ENCODE results near the gene SEPTIN1.
"Not testable (repeated sequence)": the region's sequence is repeated elsewhere in the genome, so short reads cannot be mapped to it uniquely, and the experiment has no call there.

SEPTIN1 gene

GRCh38 chr16:30342751-30343490 lies 39.4 kb downstream of the SEPTIN1 start:
- H3K9ac ChIP-seq (ENCODE audit: low read length), result no peak overlapping the region
- H3K4me1 ChIP-seq (ENCODE audit: control insufficient read depth, insufficient read depth, low read length), result peaks cover 10% of the 10 kb centered on the region
- no peaks in the 10 kb centered on the region for H3K9me3 ChIP-seq (ENCODE audit: control insufficient read depth, low read length)
- no peak for DNase-seq (ENCODE audit: low read depth)
- no peaks in the 10 kb centered on the region for H3K36me3 ChIP-seq (ENCODE audit: control insufficient read depth, insufficient read depth, low read length, severe bottlenecking)
- H3K4me3 ChIP-seq (ENCODE audit: low read length), result no peak overlapping the region
- no peaks in the 10 kb centered on the region for H3K27me3 ChIP-seq (replicated peaks; ENCODE audit: control insufficient read depth, insufficient read depth, low read length)

- H3K27me3 ChIP-seq (replicated peaks; ENCODE audit: control insufficient read depth, insufficient read depth, low read length); H3K36me3 ChIP-seq (ENCODE audit: control insufficient read depth, insufficient read depth, low read length, severe bottlenecking); DNase-seq (ENCODE audit: low read depth); H3K4me1 ChIP-seq (ENCODE audit: control insufficient read depth, insufficient read depth, low read length); H3K4me3 ChIP-seq (ENCODE audit: low read length); H3K9me3 ChIP-seq (ENCODE audit: control insufficient read depth, low read length): not testable (repeated sequence)
- H3K9ac ChIP-seq (ENCODE audit: low read length), result peak overlapping the region; percentile 1
These were observed 40.4 kb downstream of the SEPTIN1 start for GRCh38 chr16:30341971-30342370.

GRCh38 chr16:30340621-30341020 lies 41.7 kb downstream of the SEPTIN1 start:
- no peak for DNase-seq (ENCODE audit: low read depth)
- Histone ChIP-seq H3K36me3 (ENCODE audit: control insufficient read depth, insufficient read depth, low read length, severe bottlenecking) (no peaks in the 10 kb centered on the region), H3K27me3 (replicated peaks; ENCODE audit: control insufficient read depth, insufficient read depth, low read length) (no peaks in the 10 kb centered on the region), H3K4me3 (ENCODE audit: low read length) (no peak overlapping the region), H3K4me1 (ENCODE audit: control insufficient read depth, insufficient read depth, low read length) (peaks cover 18% of the 10 kb centered on the region), H3K9ac (ENCODE audit: low read length) (no peak overlapping the region), H3K9me3 (ENCODE audit: control insufficient read depth, low read length) (no peaks in the 10 kb centered on the region)

- not testable (repeated sequence) for H3K27me3 ChIP-seq (replicated peaks; ENCODE audit: control insufficient read depth, insufficient read depth, low read length); H3K9ac ChIP-seq (ENCODE audit: low read length); H3K9me3 ChIP-seq (ENCODE audit: control insufficient read depth, low read length); H3K36me3 ChIP-seq (ENCODE audit: control insufficient read depth, insufficient read depth, low read length, severe bottlenecking); H3K4me3 ChIP-seq (ENCODE audit: low read length); DNase-seq (ENCODE audit: low read depth)
- peaks cover 19% of the 10 kb centered on the region for H3K4me1 ChIP-seq (ENCODE audit: control insufficient read depth, insufficient read depth, low read length)
These were observed 43.6 kb downstream of the SEPTIN1 start for GRCh38 chr16:30338715-30339114.

- H3K9ac ChIP-seq (ENCODE audit: low read length); H3K9me3 ChIP-seq (ENCODE audit: control insufficient read depth, low read length); H3K4me3 ChIP-seq (ENCODE audit: low read length); H3K36me3 ChIP-seq (ENCODE audit: control insufficient read depth, insufficient read depth, low read length, severe bottlenecking); DNase-seq (ENCODE audit: low read depth); H3K27me3 ChIP-seq (replicated peaks; ENCODE audit: control insufficient read depth, insufficient read depth, low read length): not testable (repeated sequence)
- H3K4me1 ChIP-seq (ENCODE audit: control insufficient read depth, insufficient read depth, low read length), result peaks cover 19% of the 10 kb centered on the region
These were observed 44.4 kb downstream of the SEPTIN1 start for GRCh38 chr16:30337964-30338357.

- Histone ChIP-seq H3K36me3 (ENCODE audit: control insufficient read depth, insufficient read depth, low read length, severe bottlenecking) (no peaks in the 10 kb centered on the region), H3K9ac (ENCODE audit: low read length) (peak overlapping the region; percentile 86), H3K4me3 (ENCODE audit: low read length) (peak overlapping the region; percentile 82), H3K4me1 (ENCODE audit: control insufficient read depth, insufficient read depth, low read length) (peaks cover 19% of the 10 kb centered on the region), H3K27me3 (replicated peaks; ENCODE audit: control insufficient read depth, insufficient read depth, low read length) (no peaks in the 10 kb centered on the region), H3K9me3 (ENCODE audit: control insufficient read depth, low read length) (no peaks in the 10 kb centered on the region)
- peak; percentile 25 for DNase-seq (ENCODE audit: low read depth)
These were observed 46.5 kb downstream of the SEPTIN1 start for GRCh38 chr16:30335598-30336474.

GRCh38 chr16:30335028-30335597 lies 47.2 kb downstream of the SEPTIN1 start:
- Histone ChIP-seq H3K9ac (ENCODE audit: low read length) (peak overlapping the region; percentile 86), H3K4me3 (ENCODE audit: low read length) (peak overlapping the region; percentile 82), H3K4me1 (ENCODE audit: control insufficient read depth, insufficient read depth, low read length) (peaks cover 19% of the 10 kb centered on the region)
- H3K9me3 ChIP-seq (ENCODE audit: control insufficient read depth, low read length); H3K27me3 ChIP-seq (replicated peaks; ENCODE audit: control insufficient read depth, insufficient read depth, low read length); H3K36me3 ChIP-seq (ENCODE audit: control insufficient read depth, insufficient read depth, low read length, severe bottlenecking): not testable (repeated sequence)
- peak; percentile 88 for DNase-seq (ENCODE audit: low read depth)

- not testable (repeated sequence) for H3K9me3 ChIP-seq (ENCODE audit: control insufficient read depth, low read length); H3K36me3 ChIP-seq (ENCODE audit: control insufficient read depth, insufficient read depth, low read length, severe bottlenecking); H3K27me3 ChIP-seq (replicated peaks; ENCODE audit: control insufficient read depth, insufficient read depth, low read length)
- DNase-seq (ENCODE audit: low read depth), result peak; percentile 86
- Histone ChIP-seq H3K4me3 (ENCODE audit: low read length) (peak overlapping the region; percentile 82), H3K4me1 (ENCODE audit: control insufficient read depth, insufficient read depth, low read length) (peaks cover 19% of the 10 kb centered on the region), H3K9ac (ENCODE audit: low read length) (peak overlapping the region; percentile 86)
These were observed 47.8 kb downstream of the SEPTIN1 start for GRCh38 chr16:30334473-30334989.
